Left lobe of liver (tissue), 2 donors: ENCODE measurements around the gene ALOX15. TPM values are rescaled to one million over a fixed set of nuclear protein-coding genes. Genes with fewer than 3 reads are reported as not detected.
"Not testable (repeated sequence)": the region's sequence is repeated elsewhere in the genome, so short reads cannot be mapped to it uniquely, and the experiment has no call there.

Source experiments
- ATAC-seq: fragments of 200-7000 bp; cut with Tn5 transposase; one replicate; pipeline ENCODE4 v1.9.1; 2020; ENCODE audit warnings: mild to moderate bottlenecking, moderate library complexity
- DNase-seq: peaks from one replicate; pipeline ENCODE4 v3.0.0-alpha.2; 2020; ENCODE audit warnings: low spot score
- total RNA-seq: library from RNA; stranded (reverse); gene quantifications from one replicate; pipeline ENCODE4 v1.2.1, GENCODE V29; 2021
- donor health status: DM: no; HTN: no; CAD: no; lungs with moderate emphysema.
- donor health status: DM: no; HTN: yes; CAD: no.

The ALOX15 gene
- total RNA-seq, 1 donor from 2014 or later, result 0.70 TPM

- DNase-seq (no peak), ATAC-seq (no peak)
Observed at GRCh38 chr17:4622375-4622774, 19.1 kb downstream of the ALOX15 start.

GRCh38 chr17:4620531-4621101 is 20.9 kb downstream of the ALOX15 start:
- DNase-seq (no peak), ATAC-seq (no peak)

GRCh38 chr17:4617590-4618351 is 23.7 kb downstream of the ALOX15 start:
- no peak for DNase-seq
- ATAC-seq, result no peak

GRCh38 chr17:4617090-4617489 is 24.4 kb downstream of the ALOX15 start:
- ATAC-seq (no peak), DNase-seq (peak; percentile 24)

- no peak for ATAC-seq
- DNase-seq, result no peak
Observed at GRCh38 chr17:4616476-4616875, 25.0 kb downstream of the ALOX15 start.

- no peak for ATAC-seq
Observed at GRCh38 chr17:4610656-4611055, 30.8 kb downstream of the ALOX15 start.

GRCh38 chr17:4610162-4610561 is 31.3 kb downstream of the ALOX15 start:
- DNase-seq (no peak), ATAC-seq (no peak)

More at GRCh38 chr17:4610656-4611055, 30.8 kb downstream of the ALOX15 start:
- DNase-seq, result no peak

GRCh38 chr17:4609761-4610160 is 31.7 kb downstream of the ALOX15 start:
- DNase-seq (no peak), ATAC-seq (no peak)

GRCh38 chr17:4607773-4608187 is 33.7 kb downstream of the ALOX15 start:
- peak; percentile 61 for ATAC-seq
- no peak for DNase-seq

GRCh38 chr17:4607261-4607741 is 34.2 kb downstream of the ALOX15 start:
- peak; percentile 59 for ATAC-seq
- no peak for DNase-seq

GRCh38 chr17:4605826-4606225 is 35.7 kb downstream of the ALOX15 start:
- peak; percentile 64 for ATAC-seq
- DNase-seq, result no peak

- DNase-seq, ATAC-seq: not testable (repeated sequence)
Observed at GRCh38 chr17:4604736-4605135, 36.7 kb downstream of the ALOX15 start.

- DNase-seq, result no peak
- no peak for ATAC-seq
Observed at GRCh38 chr17:4604111-4604644, 37.3 kb downstream of the ALOX15 start.

GRCh38 chr17:4602041-4602440 is 39.4 kb downstream of the ALOX15 start:
- no peak for DNase-seq
- no peak for ATAC-seq

- ATAC-seq (no peak), DNase-seq (no peak)
Observed at GRCh38 chr17:4601326-4601725, 40.2 kb downstream of the ALOX15 start.

- DNase-seq, result no peak
- no peak for ATAC-seq
Observed at GRCh38 chr17:4600563-4600962, 40.9 kb downstream of the ALOX15 start.

- no peak for DNase-seq
- ATAC-seq, result no peak
Observed at GRCh38 chr17:4599505-4600281, 41.8 kb downstream of the ALOX15 start.

GRCh38 chr17:4598776-4599504 is 42.5 kb downstream of the ALOX15 start:
- ATAC-seq (peak; percentile 21), DNase-seq (no peak)

- ATAC-seq, result no peak
- no peak for DNase-seq
Observed at GRCh38 chr17:4597975-4598374, 43.5 kb downstream of the ALOX15 start.

GRCh38 chr17:4596636-4597380 is 44.7 kb downstream of the ALOX15 start:
- no peak for ATAC-seq
- no peak for DNase-seq
